AG04449 (cell line): Measurements from ENCODE around the gene TCF7L2.

Source experiments
- CTCF ChIA-PET: fragments of 350-600 bp; formaldehyde crosslinking; extraction: SDS; loops from one replicate; lab custom pipeline; 2021; ENCODE audit warnings: antibody characterized with exemption; lab: Yijun Ruan, JAX
- POLR2A ChIA-PET: fragments of 400-600, 350-600 bp; formaldehyde crosslinking; extraction: SDS; loops from one replicate; lab custom pipeline; 2020; ENCODE audit warnings: antibody characterized with exemption, inconsistent platforms; lab: Yijun Ruan, JAX
- DNase-seq: peaks from one replicate; pipeline ENCODE4 v3.0.0-alpha.2; 2010; ENCODE audit warnings: low read depth, low spot score
- H3K4me3 ChIP-seq: 2 replicates; pipeline ENCODE4 v1.5.1; 2011; ENCODE audit warnings: low read depth, mild to moderate bottlenecking, control low read depth, low read length
- TF ChIP-seq, protein P1 (sequence below): IDR thresholded peaks from one replicate; pipeline ENCODE4 v1.5.1; 2011; ENCODE audit warnings: mild to moderate bottlenecking, moderate library complexity, low read length, control low read depth, inconsistent platforms; ENCODE audit not compliant: insufficient read depth; ENCODE audit errors: missing control alignments

Gene TCF7L2

DNA sequence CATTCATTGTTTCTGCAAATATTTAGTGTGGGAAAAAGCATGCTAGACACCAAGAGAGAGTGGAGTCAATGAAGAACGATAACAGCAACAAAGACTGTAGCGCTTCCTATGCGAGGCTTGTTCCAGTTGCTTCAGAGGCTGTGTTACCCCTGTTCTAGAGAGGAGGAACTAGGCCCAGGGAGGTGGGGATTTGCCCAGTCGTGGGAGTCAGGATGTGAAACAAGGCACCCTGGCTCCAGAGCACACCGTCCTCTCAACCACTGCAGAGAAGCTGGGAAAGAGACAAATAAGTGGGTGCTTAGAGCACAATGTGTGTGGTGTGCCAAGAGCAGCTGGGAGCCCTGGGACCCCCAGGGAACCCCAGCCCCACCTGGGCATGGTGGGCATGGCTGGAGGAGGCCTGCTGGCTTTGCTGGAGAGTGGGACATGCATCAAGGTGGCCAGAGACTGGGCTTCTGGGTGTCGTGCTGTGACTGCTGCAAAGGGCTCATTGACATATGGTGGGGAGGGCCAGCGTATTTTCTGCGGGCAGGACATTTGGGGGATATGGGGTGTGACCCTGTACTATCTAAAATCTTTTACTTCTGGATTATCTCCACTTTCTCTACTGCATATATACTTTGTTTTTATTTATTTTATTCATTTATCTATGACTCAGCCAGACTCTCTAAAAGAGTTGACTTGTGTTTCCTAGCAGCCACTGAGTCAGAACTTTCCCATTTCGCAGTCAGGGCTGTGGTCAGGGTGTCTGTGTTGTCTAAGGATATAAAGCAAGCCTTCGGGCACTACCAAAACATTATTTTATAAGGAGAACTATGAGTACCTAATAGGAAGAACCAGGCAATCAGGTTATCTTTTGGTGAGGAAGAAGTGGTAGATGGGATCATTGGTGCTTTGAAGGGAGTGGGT is 95.4 kb downstream of the TCF7L2 start:
- ChIA-PET POLR2A (no interaction called here), CTCF (interaction anchor here (1.3 kb wide), 1 partner anchor 10 kb away, joined by 5 read pairs; no protein-coding TSS in a partner anchor)
- H3K4me3 ChIP-seq, result no peak overlapping the region
- DNase-seq, result peak; percentile 75
- TF ChIP-seq, protein P1, sequence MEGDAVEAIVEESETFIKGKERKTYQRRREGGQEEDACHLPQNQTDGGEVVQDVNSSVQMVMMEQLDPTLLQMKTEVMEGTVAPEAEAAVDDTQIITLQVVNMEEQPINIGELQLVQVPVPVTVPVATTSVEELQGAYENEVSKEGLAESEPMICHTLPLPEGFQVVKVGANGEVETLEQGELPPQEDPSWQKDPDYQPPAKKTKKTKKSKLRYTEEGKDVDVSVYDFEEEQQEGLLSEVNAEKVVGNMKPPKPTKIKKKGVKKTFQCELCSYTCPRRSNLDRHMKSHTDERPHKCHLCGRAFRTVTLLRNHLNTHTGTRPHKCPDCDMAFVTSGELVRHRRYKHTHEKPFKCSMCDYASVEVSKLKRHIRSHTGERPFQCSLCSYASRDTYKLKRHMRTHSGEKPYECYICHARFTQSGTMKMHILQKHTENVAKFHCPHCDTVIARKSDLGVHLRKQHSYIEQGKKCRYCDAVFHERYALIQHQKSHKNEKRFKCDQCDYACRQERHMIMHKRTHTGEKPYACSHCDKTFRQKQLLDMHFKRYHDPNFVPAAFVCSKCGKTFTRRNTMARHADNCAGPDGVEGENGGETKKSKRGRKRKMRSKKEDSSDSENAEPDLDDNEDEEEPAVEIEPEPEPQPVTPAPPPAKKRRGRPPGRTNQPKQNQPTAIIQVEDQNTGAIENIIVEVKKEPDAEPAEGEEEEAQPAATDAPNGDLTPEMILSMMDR, result no peak

DNA sequence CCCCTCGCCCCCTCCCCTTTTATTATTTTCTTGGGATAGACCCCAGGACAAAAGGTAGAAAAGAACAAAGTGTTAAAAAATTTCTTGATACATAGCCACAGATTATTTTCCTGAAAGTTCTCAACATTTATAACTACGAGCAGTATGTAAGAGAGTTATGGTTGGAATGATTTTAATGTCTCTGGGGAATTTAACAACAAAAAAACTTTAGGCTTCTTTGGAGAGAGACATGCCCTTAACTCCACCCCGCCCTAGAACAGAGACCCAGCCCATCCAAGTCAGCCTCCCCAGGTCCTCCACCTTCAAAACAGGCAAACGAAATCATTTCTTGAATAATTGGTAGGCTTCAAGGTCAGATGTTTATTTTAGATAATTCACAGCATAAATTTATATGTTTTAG is 97.1 kb downstream of the TCF7L2 start:
- POLR2A ChIA-PET, result no interaction called here
- H3K4me3 ChIP-seq, result no peak overlapping the region
- CTCF ChIA-PET, result no interaction called here
- TF ChIP-seq, protein P1, result no peak
- DNase-seq, result no peak

DNA sequence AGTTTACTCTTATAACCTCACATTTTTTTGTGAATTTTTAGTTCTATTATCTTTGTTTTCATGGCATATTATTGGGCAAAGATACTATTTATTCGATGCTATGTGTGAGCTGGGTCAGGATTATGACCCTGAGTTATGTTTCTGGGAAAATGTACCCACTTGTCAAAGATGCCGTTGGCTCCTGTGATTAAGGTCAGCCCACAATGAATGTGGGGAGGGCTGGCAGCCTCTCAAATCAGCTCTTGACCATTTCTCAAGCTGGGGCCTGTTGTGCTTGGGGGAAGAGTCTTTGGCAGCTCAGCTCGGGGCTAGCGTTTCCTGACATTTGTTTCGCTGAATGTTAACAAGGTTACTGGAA is 97.5 kb downstream of the TCF7L2 start:
- H3K4me3 ChIP-seq, result no peak overlapping the region
- no peak for DNase-seq
- TF ChIP-seq, protein P1, result no peak
- ChIA-PET CTCF (no interaction called here), POLR2A (no interaction called here)

DNA sequence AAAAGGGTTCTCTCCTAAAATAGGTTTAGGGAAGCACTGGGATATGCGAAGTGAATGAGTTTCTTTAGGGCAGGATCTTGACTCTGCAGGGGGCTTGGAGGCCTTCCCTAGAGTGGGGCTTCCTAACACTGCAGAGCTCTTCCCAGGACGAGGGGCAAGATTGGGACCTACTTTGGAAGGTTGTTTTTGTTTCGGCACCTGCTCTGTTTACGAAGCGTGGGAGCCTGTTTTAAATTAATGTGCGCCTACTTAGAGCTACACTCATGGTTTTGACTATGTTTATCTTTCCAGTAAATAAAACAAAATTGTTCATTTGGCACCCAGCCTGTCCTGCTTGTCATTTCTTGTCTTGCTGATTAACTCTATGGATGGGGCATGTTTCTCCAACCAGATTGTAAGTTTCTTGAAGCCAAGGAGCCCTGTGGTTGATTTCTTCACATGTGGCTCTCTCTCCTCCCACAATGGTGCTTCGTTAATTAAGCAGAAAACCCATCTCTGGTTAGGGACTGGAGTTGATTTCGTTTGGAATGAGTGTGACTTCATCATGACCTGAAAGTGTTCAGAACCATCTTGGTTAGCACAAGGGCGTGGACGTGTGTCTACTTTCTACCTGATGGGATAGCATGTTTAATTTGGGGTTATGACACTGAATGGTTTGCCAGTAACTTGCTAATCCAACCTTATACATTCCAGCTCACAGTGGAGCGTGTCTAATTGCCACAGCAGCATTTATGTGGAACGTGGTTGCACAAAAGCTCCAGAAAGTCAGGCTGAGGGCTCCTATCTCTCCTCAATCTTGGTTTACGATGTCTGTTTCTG is 98.1 kb downstream of the TCF7L2 start:
- POLR2A ChIA-PET, result no interaction called here
- no peak overlapping the region for H3K4me3 ChIP-seq

DNA sequence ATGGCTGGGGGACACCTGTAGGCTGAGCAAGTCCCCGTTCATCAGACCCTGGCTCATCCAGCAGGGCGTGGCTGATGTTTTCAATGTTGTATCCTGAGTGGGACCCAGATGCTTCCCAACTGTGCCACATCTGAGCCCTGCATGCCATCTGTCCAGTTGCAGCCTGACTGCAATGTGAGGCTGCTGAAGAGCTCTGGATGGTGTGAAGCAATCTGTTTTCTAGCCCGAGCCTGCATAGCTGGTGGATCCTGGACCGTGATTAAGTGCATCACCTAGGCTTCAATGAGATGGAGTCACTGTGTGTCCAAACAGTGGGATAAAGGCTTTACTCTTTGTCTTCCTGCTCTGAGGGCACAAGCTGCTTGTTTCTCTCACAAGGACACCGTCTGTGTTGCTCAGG is 99.8 kb downstream of the TCF7L2 start:
- no peak for DNase-seq
- H3K4me3 ChIP-seq, result no peak overlapping the region
- TF ChIP-seq, protein P1, result no peak
- CTCF ChIA-PET, result interaction anchor here (1.0 kb wide), 1 partner anchor 76 kb away, joined by 3 read pairs; no protein-coding TSS in a partner anchor
- POLR2A ChIA-PET, result no interaction called here

More for the DNA sequence above, 98.1 kb downstream of the TCF7L2 start:
- DNase-seq, result no peak
- TF ChIP-seq, protein P1, result no peak
- CTCF ChIA-PET, result no interaction called here
